ENCODE data around the gene SYNPR. TPM values are rescaled to one million over a fixed set of nuclear protein-coding genes. Genes with fewer than 3 reads are reported as not detected.

SYNPR gene
- total RNA-seq, 1 donor from 2014 or later = not detected

- H3K27ac Mint-ChIP-seq (ENCODE audit: unreplicated experiment) = no peak overlapping the region
- DNase-seq (ENCODE audit: low read depth, low spot score) = no peak
- no peaks in the 10 kb centered on the region for H3K4me1 Mint-ChIP-seq
- H3K4me3 Mint-ChIP-seq = no peak overlapping the region
- TF ChIP-seq, protein P1, sequence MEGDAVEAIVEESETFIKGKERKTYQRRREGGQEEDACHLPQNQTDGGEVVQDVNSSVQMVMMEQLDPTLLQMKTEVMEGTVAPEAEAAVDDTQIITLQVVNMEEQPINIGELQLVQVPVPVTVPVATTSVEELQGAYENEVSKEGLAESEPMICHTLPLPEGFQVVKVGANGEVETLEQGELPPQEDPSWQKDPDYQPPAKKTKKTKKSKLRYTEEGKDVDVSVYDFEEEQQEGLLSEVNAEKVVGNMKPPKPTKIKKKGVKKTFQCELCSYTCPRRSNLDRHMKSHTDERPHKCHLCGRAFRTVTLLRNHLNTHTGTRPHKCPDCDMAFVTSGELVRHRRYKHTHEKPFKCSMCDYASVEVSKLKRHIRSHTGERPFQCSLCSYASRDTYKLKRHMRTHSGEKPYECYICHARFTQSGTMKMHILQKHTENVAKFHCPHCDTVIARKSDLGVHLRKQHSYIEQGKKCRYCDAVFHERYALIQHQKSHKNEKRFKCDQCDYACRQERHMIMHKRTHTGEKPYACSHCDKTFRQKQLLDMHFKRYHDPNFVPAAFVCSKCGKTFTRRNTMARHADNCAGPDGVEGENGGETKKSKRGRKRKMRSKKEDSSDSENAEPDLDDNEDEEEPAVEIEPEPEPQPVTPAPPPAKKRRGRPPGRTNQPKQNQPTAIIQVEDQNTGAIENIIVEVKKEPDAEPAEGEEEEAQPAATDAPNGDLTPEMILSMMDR (conservative IDR thresholded peaks at IDR 0.05) = no peak
- H3K9me3 Mint-ChIP-seq = peaks cover 3% of the 10 kb centered on the region
- H3K27me3 Mint-ChIP-seq (ENCODE audit: low read depth) = no peaks in the 10 kb centered on the region
- H3K36me3 Mint-ChIP-seq (ENCODE audit: low read depth) = no peaks in the 10 kb centered on the region
Measured at GRCh38 chr3:63571682-63572081, 293.6 kb downstream of the SYNPR start.

- no peaks in the 10 kb centered on the region for H3K36me3 Mint-ChIP-seq (ENCODE audit: low read depth)
- no peak for DNase-seq (ENCODE audit: low read depth, low spot score)
- no peaks in the 10 kb centered on the region for H3K27me3 Mint-ChIP-seq (ENCODE audit: low read depth)
- TF ChIP-seq, protein P1 (conservative IDR thresholded peaks at IDR 0.05) = no peak
- no peak overlapping the region for H3K27ac Mint-ChIP-seq (ENCODE audit: unreplicated experiment)
- H3K9me3 Mint-ChIP-seq = no peaks in the 10 kb centered on the region
- no peaks in the 10 kb centered on the region for H3K4me1 Mint-ChIP-seq
- no peak overlapping the region for H3K4me3 Mint-ChIP-seq
Measured at GRCh38 chr3:63576846-63577245, 298.7 kb downstream of the SYNPR start.

GRCh38 chr3:63578858-63579257 is 300.8 kb downstream of the SYNPR start:
- TF ChIP-seq, protein P1 (conservative IDR thresholded peaks at IDR 0.05) = no peak
- H3K27ac Mint-ChIP-seq (ENCODE audit: unreplicated experiment) = no peak overlapping the region

GRCh38 chr3:63580151-63580550 is 302.0 kb downstream of the SYNPR start:
- Mint-ChIP-seq H3K27me3 (ENCODE audit: low read depth) (no peaks in the 10 kb centered on the region), H3K4me1 (peaks cover 7% of the 10 kb centered on the region)

More at GRCh38 chr3:63578858-63579257, 300.8 kb downstream of the SYNPR start:
- H3K4me1 Mint-ChIP-seq = peaks cover 4% of the 10 kb centered on the region
- DNase-seq (ENCODE audit: low read depth, low spot score) = no peak
- H3K36me3 Mint-ChIP-seq (ENCODE audit: low read depth) = no peaks in the 10 kb centered on the region
- H3K9me3 Mint-ChIP-seq = no peaks in the 10 kb centered on the region
- no peak overlapping the region for H3K4me3 Mint-ChIP-seq
- H3K27me3 Mint-ChIP-seq (ENCODE audit: low read depth) = no peaks in the 10 kb centered on the region

GRCh38 chr3:63582943-63583500 is 304.9 kb downstream of the SYNPR start:
- Mint-ChIP-seq H3K36me3 (ENCODE audit: low read depth) (no peaks in the 10 kb centered on the region), H3K27me3 (ENCODE audit: low read depth) (no peaks in the 10 kb centered on the region), H3K9me3 (peaks cover 4% of the 10 kb centered on the region), H3K4me3 (no peak overlapping the region), H3K4me1 (peaks cover 7% of the 10 kb centered on the region), H3K27ac (ENCODE audit: unreplicated experiment) (no peak overlapping the region)
- TF ChIP-seq, protein P1 (conservative IDR thresholded peaks at IDR 0.05) = no peak
- no peak for DNase-seq (ENCODE audit: low read depth, low spot score)

More at GRCh38 chr3:63580151-63580550, 302.0 kb downstream of the SYNPR start:
- TF ChIP-seq, protein P1 (conservative IDR thresholded peaks at IDR 0.05) = no peak
- H3K9me3 Mint-ChIP-seq = no peaks in the 10 kb centered on the region
- no peak for DNase-seq (ENCODE audit: low read depth, low spot score)
- H3K36me3 Mint-ChIP-seq (ENCODE audit: low read depth) = no peaks in the 10 kb centered on the region
- no peak overlapping the region for H3K4me3 Mint-ChIP-seq
- H3K27ac Mint-ChIP-seq (ENCODE audit: unreplicated experiment) = no peak overlapping the region

All from neural crest cell (in vitro differentiated cells).